Astrocyte of the hippocampus (primary cell): ENCODE measurements around the gene PFKFB2.
"Not testable (repeated sequence)": the region's sequence is repeated elsewhere in the genome, so short reads cannot be mapped to it uniquely, and the experiment has no call there.

Experiments used
- DNase-seq: peaks from one replicate; pipeline ENCODE4 v3.0.0; 2011; ENCODE audit warnings: low read depth, low spot score

The PFKFB2 gene

GRCh38 chr1:207039380-207040180 is 13.5 kb upstream of the PFKFB2 start:
- no peak for DNase-seq

GRCh38 chr1:207040181-207040533 is 12.9 kb upstream of the PFKFB2 start:
- DNase-seq, result no peak

GRCh38 chr1:207041397-207041796 is 11.7 kb upstream of the PFKFB2 start:
- not testable (repeated sequence) for DNase-seq

- DNase-seq, result no peak
These were observed 7.6 kb upstream of the PFKFB2 start for GRCh38 chr1:207045453-207045852.

- DNase-seq, result no peak
These were observed 5.6 kb upstream of the PFKFB2 start for GRCh38 chr1:207047505-207047904.

GRCh38 chr1:207048041-207048440 is 5.0 kb upstream of the PFKFB2 start:
- no peak for DNase-seq

GRCh38 chr1:207049054-207049453 is 4.0 kb upstream of the PFKFB2 start:
- DNase-seq, result no peak

- no peak for DNase-seq
These were observed 3.6 kb upstream of the PFKFB2 start for GRCh38 chr1:207049514-207049913.

GRCh38 chr1:207049974-207050391 is 3.1 kb upstream of the PFKFB2 start:
- DNase-seq, result peak; percentile 65

- DNase-seq, result peak; percentile 97
These were observed 2.4 kb upstream of the PFKFB2 start for GRCh38 chr1:207050480-207051190.

- DNase-seq, result peak; percentile 62
These were observed 1.7 kb upstream of the PFKFB2 start, which contains the start of gene YOD1 for GRCh38 chr1:207051191-207051943. TSS of gene YOD1 (minus strand) at chr1:207051208. CDS start at chr1:207051030, 178 bp downstream.

GRCh38 chr1:207054491-207054890 is 1.4 kb downstream of the PFKFB2 start:
- DNase-seq, result no peak

GRCh38 chr1:207055386-207056001 is 2.4 kb downstream of the PFKFB2 start:
- no peak for DNase-seq

- no peak for DNase-seq
These were observed 3.6 kb downstream of the PFKFB2 start for GRCh38 chr1:207056673-207057072.

- DNase-seq, result no peak
These were observed 5.2 kb downstream of the PFKFB2 start for GRCh38 chr1:207058252-207058651.

- DNase-seq, result no peak
These were observed 6.1 kb downstream of the PFKFB2 start for GRCh38 chr1:207058878-207059867.

GRCh38 chr1:207059881-207060280 is 6.8 kb downstream of the PFKFB2 start:
- DNase-seq, result no peak

- no peak for DNase-seq
These were observed 7.5 kb downstream of the PFKFB2 start for GRCh38 chr1:207060596-207060995.

- no peak for DNase-seq
These were observed 9.0 kb downstream of the PFKFB2 start for GRCh38 chr1:207062058-207062457.

- no peak for DNase-seq
These were observed 9.9 kb downstream of the PFKFB2 start for GRCh38 chr1:207063014-207063413.

GRCh38 chr1:207064561-207064960 is 11.5 kb downstream of the PFKFB2 start:
- no peak for DNase-seq
